ENCODE data around the gene FBXW12.
"Not testable (repeated sequence)": the region's sequence is repeated elsewhere in the genome, so short reads cannot be mapped to it uniquely, and the experiment has no call there.

FBXW12 gene

DNA sequence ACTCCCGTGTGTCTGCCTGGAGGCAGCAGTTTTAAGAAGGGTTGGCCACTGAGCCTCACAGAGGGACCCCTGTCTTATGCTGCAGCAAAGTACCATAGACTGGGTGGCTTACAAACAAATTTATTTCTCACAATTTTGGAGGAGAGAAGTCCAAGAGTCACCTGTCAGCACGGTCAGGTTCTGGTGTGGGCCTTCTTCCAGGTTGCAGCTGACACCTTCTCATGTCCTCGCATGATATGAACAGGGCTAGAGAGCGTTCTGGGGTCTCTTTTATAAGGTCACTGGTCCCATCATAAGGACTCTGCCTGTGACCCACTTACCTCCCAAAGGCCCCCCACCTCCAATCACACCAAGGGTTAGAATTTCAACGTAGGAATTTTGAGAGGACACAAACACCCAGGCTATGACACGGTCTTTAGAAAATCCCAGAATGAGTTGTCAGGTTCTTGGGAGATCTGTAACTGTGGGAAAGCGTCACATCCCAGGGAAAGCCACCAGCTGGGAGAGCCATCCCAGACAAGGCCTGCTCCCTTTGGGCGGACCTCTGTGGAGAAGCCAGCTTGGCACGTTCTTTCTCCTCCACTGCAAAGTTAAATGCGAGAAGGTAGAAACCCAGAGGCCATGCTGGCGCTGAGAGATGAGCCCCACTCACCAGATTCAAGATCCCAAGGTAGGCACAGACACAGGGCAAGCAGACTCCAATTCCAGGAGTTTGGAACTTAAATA, at the start of gene FBXW12:
FBXW12 (plus strand) TSS at position 569 of the 726 bp plus-strand sequence. CDS start 549 bp downstream, outside the sequence.
- no peak for DNase-seq (ENCODE audit: low spot score)

DNA sequence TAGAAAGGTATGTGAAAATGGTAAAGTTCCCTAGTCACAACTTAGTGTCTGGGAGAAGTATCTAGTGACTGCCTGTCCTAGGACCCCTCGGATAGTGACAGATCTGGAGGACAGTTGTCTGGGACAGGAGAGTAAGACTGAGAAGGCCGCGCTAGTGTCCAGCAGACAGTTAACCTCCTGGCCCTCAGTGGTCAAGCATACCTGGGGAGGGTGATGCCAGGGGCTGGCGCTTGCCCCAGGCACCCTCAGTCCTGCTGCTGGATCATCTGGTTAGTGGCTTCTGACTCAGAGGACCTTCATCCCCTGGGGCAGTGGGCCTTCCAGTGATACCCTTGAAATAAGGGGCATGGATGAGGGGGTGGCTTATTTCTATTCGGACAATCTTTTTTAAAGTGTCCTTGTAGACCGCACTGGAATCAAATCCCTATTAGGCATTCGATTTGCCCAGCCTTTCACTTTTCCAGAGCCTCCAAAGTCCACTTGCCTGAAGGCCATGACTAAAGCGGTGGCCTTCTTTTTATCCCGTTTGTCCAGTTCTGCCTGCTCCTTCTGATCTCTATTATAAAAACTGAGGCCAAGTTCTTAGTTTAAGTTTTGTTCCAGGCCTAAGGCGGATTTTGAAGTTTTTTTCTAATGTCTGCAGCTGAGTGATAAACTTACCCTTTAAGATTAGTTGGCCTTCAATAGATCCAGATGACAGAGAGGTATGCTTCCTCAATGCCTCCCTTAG, 40.1 kb upstream of the FBXW12 start:
- not testable (repeated sequence) for DNase-seq (ENCODE audit: low spot score)

GRCh38 chr3:48333346-48334245, 38.4 kb upstream of the FBXW12 start, which contains the start of gene SPINK8:
SPINK8 (minus strand) TSS chr3:48333661; CDS start chr3:48328341, 5,320 bp downstream.
- not testable (repeated sequence) for DNase-seq (ENCODE audit: low spot score)

- DNase-seq (ENCODE audit: low spot score) = no peak
Observed at GRCh38 chr3:48334605-48335004, 37.4 kb upstream of the FBXW12 start.

DNA sequence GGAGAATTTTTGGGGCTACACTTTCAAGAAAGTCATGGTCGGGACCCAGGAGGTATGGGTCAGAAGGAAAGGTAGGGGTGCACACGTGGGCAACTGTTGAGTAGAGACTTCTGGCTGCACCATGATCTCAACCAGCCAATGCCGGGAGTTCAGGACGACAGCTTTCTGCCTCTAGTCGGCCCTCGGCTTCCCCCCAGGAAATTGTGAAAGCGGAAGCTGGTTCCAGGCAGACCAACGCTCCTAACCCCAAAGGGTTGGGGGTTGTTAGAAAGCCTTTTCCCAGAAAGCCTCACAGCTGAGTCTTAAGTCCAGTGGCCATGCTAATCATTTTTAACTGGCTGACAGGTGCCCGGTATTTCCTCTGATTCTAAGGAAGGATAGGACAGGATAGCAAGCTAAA, 36.7 kb upstream of the FBXW12 start:
- DNase-seq (ENCODE audit: low spot score) = not testable (repeated sequence)

DNA sequence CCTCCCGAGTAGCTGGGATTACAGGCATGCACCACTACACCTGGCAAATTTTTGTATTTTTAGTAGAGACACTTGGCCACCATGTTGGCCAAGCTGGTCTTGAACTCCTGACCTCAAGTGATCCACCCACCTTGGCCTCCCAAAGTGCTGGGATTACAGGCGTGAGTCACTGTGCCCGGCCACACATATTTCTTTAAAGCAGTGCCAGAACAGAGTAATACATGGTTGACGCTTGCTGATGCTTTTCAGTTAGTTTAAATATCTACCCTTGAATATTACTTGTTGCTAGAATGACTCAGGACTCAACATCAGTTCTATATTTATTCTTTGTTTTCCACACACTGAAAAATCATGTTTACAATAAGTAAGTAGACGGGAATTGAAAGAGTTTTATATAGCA, 34.5 kb upstream of the FBXW12 start:
- peak; percentile 30 for DNase-seq (ENCODE audit: low spot score)

DNA sequence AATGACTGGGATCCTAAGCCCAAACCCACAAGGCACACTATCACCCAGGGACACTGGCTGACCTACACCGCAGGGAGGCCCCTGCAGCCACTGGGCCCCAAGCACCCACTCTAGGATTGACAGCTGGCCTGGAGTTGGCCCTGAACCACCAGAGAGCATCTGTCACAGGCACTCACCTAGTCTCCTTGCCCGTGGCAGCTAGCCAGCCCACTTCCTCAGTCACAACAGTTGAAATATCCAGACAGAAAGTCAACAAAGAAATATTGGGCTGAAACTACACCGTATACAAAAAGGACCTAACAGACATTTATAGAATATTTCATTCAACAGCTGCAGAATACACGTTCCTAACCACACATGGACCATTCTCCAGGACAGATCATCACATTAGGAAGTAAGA, 33.4 kb upstream of the FBXW12 start:
- no peak for DNase-seq (ENCODE audit: low spot score)

GRCh38 chr3:48343432-48343831, 28.6 kb upstream of the FBXW12 start:
- no peak for DNase-seq (ENCODE audit: low spot score)

- DNase-seq (ENCODE audit: low spot score) = no peak
Observed at GRCh38 chr3:48344867-48345507, 27.0 kb upstream of the FBXW12 start.

- no peak for DNase-seq (ENCODE audit: low spot score)
Observed at GRCh38 chr3:48345946-48346572, 26.0 kb upstream of the FBXW12 start.

DNA sequence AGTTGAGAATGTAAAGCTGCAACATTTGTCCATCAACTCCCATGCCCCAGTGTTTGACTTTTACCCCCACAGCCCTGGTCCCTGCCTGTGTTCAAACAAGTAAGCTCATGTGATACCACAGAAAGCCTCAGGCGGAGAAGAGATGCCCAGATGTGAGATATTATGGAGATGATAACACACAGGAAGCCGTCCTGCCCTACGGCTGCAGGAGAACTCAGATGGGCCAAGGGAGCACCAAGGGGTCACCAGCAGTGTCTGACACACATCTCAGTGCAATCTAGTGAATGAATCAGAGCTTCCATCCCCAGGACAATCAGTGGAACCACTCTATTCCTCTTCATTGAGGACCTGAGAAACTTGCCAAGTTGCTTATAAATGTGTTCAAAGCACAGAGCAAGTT, 24.5 kb upstream of the FBXW12 start:
- DNase-seq (ENCODE audit: low spot score) = no peak

DNA sequence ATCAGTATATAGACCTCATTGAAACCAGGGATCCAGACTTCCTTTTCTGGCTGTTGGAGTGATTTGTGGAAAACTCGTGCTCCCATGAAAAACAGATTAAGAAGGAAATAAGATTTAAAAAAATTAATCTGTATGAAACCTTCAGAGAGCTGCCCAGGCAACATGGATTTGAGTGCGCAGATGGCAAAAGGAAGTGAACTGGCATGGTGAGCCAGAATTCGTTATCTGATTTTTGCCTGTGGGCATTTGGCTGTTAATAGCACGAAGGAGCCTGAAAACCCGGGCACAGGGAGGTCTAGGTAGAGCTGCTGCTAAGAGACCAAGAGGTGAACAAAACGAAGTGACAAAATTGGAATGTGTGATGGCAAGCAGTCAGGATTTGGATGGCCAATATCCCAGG, 19.5 kb upstream of the FBXW12 start:
- DNase-seq (ENCODE audit: low spot score) = no peak

DNA sequence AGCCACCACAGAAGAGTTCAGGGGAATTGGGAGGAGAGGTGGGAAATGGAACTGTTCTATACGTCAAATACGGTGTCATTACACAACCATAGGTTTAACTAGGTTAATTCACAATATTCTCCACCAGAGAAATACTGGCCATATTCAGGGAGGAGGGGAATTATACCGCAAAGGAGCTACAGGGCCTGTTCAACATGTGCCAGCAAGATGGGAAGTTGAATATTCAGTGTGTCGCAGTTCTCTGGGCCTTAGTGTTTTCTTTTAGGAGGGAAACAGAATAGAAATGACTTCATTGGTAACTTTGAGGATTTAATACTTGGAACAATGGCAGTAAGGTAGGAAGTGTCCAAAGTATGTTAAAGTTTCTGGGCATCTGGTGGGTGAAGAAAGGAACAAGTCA, 18.0 kb upstream of the FBXW12 start:
- DNase-seq (ENCODE audit: low spot score) = no peak

- no peak for DNase-seq (ENCODE audit: low spot score)
Observed at GRCh38 chr3:48356419-48356818, 15.6 kb upstream of the FBXW12 start.

DNA sequence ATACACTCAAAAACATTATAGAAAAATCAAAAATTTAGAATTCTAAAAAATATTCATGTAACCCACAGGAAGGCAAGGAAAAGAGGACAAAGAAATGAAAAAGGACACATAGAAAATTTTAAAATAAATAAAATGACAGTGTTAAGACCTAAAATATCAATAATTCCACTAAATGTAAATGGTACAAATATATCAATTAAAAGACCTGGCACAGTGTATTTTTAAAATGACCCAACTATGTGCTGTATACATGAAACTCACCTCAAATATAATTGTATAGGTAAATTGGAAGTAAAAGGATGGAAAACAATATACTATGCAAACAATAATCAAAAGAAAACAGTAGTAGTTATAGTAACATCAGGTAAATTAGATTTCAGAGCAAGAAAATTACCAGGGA, 10.1 kb upstream of the FBXW12 start:
- DNase-seq (ENCODE audit: low spot score) = no peak

DNA sequence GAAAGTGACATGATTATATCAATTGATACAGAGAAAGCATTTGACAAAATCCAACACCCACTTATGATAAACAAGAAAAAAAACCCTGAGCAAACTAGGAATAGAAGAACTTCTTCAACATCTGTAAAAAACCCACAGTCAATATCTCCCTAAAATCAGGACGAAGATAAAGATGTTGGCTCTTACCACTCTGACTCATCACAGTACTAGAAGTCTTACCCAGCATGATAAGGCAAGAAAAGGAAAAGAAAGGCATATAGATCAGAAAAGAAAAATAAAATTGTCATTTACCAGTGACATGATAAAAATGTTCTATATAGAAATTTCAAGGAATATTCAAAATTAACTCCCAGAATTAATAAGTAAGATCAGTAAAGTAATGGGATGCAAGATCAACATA, 7.2 kb upstream of the FBXW12 start:
- no peak for DNase-seq (ENCODE audit: low spot score)

- DNase-seq (ENCODE audit: low spot score) = no peak
Observed at GRCh38 chr3:48367201-48367600, 4.8 kb upstream of the FBXW12 start.

- no peak for DNase-seq (ENCODE audit: low spot score)
Observed at GRCh38 chr3:48369693-48370332, 2.2 kb upstream of the FBXW12 start.

- no peak for DNase-seq (ENCODE audit: low spot score)
Observed at GRCh38 chr3:48370333-48370713, 1.7 kb upstream of the FBXW12 start.

DNA sequence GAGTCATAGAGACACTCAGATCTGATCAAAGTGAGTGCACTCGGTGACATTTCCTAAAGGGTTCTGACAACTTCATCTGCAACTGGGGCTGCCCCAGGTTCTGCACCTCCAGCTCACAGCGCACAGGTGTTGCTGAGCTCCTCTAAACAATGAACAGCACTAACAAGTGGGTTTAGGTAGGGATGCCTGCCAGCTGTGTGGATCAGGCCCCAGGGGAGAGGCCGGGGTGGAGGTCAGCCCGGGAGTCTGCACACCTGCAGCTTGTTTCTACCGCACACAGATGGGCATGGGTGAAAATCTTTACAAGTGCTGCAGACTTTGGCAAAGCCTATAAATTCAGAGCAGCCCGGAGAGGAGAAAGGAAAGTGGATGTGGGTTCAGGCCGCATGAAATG, 355 bp downstream of the FBXW12 start:
- no peak for DNase-seq (ENCODE audit: low spot score)

- no peak for DNase-seq (ENCODE audit: low spot score)
Observed at GRCh38 chr3:48372862-48373435, 930 bp downstream of the FBXW12 start.
